GM10847 (cell line): ENCODE data around the gene NFKB1.

Experiments
- POLR2A ChIP-seq: IDR thresholded peaks from 2 replicates; pipeline ENCODE4 v1.6.1; 2011; ENCODE audit not compliant: insufficient read length; ENCODE audit errors: extremely low read depth

NFKB1 gene

DNA sequence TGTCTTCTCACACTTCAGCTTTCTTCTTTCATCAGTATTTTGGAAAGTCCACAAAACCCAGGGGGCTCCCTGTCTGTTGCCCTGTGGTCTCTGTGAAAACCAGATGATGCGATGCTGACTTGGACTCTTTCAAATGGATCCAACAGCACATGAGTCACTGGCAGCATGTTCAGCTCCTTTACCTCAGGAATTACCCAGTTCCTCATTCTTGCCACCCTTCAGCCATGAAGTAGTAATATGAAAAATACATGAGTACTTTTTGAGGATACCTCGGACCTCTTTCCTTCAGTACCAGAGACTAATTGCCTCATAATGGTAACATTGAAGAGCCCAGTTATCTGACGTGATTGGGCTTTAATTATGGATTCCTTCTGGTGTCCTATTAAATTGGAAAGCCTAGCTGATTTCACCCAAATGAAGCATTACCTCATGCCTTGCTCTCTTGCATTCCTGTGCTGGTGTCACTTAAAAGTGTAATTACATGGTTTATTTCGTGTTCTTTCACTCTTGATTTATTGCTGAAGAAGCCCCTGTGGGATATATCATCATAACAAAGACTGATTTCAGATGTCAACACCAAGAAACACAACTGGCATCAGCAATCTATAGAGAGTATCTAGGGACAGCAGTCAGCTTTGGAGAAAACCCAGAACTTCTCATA lies 63.4 kb downstream of the NFKB1 start:
- no peak for TF ChIP-seq POLR2A

DNA sequence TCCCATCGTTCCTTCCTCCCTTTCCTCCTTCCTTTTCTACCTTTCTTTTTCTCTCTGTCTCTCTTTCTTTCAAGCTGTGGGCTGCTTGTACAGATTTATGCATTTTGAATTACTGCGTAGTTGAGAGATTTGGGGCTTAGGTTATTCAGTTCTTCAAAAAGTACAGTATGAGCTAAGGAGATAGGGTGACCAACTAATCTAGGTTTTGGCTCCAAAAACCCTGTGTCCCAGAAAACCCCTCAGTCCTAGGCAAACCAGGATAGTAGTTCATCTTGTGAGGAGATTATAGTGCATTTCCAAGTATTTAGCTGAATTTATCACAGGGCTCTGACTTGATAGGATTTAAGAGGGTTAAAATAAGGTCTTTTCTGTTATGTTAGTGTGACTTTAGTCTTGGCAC lies 64.5 kb downstream of the NFKB1 start:
- no peak for TF ChIP-seq POLR2A

DNA sequence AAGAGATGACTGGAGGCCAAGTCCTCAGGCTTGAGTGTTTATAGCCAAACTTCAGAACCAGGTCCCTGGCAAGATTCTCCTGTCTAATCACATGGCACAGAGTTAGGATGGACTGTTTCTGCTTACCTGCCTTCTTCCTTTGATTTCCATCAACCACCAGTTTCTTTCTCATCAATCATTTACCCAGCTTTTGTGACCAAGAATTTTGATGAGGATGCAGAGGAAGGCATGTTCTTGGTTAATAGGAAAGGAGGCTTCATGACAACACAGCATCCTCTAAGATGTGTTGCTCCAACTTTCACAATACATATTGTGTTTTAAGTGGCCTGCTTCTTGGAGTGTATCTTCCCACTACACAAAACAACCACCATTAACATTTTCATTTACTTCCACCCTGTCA lies 65.3 kb downstream of the NFKB1 start:
- no peak for TF ChIP-seq POLR2A

GRCh38 chr4:102567427-102567826 lies 66.3 kb downstream of the NFKB1 start:
- no peak for TF ChIP-seq POLR2A

- no peak for TF ChIP-seq POLR2A
These were observed 68.0 kb downstream of the NFKB1 start for GRCh38 chr4:102569200-102569599.

- TF ChIP-seq POLR2A, result no peak
These were observed 71.3 kb downstream of the NFKB1 start for GRCh38 chr4:102572452-102572851.

DNA sequence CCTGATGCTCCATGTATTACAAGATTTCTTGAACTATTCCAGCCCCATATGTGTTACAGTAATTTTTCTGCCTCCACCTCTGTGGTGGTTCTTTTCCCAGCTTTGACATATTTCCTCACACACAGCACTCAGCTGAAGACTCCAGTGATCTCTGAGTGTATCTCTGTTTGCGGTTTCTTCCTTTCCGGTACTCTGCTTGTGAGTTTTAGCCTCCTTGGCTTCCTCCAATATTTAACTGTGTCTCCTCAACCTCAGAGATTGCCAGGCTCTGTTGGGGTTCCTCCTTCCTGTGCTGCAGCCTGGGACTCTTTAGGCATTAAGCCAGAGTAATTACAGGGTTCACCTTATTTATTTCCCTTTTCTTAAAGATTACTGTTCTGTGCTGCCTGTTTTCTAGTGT lies 73.2 kb downstream of the NFKB1 start:
- TF ChIP-seq POLR2A, result no peak

DNA sequence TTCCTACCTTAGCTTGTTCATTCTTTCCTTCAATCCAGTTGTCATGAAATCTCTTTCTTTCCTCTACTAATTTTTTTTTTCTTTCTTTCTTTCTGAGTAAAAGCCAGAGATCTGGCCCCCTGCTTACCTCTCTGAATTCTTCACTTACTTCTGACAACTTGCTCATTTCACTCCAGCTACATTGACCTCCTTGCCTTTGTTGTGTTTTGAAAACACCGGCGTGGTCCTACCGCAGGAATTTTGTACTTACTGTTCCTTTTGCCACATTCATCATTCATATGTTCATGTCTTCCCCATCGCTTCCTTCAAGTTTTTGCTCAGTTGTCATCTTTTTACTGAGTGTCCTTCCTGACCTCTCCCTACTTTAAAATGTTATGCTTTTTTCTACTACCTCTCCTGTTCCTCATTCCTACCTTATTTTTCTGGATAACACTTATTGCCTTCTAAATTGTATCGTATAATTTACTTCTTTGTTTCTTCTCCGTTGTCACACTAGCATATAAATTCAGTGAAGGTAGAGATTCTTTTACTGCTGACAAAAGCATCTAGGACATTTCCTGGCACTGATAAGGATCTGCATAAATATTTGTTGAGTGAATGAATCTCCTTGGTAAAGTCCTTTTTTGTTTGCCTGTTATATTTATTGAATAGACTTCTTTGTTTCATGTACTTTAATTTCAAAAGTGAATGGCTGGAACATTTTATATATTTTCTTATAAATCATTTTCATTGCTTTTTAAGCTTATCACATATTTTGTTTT lies 74.4 kb downstream of the NFKB1 start:
- TF ChIP-seq POLR2A, result no peak

DNA sequence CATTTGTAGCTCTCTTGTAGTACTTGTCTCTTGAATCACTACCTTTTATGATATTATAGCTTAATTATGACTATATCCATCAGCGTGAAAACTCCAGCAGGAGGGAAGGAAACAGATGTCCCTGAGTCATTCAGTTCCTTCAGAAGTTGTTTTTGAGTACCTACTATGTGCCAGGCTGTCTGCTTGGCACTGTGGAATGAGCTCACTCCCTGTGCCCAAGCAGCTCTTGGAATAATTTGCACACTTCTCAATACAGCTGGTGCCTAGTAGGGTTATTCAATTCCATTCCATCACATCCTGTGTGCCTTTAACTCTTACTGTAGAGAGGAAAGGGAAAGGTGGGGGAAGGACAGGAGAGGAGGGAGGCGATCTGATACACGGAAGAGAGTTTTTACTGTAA lies 77.1 kb downstream of the NFKB1 start:
- no peak for TF ChIP-seq POLR2A

- no peak for TF ChIP-seq POLR2A
These were observed 77.7 kb downstream of the NFKB1 start for GRCh38 chr4:102578819-102579218.

GRCh38 chr4:102579794-102580462 lies 78.8 kb downstream of the NFKB1 start:
- TF ChIP-seq POLR2A, result no peak

DNA sequence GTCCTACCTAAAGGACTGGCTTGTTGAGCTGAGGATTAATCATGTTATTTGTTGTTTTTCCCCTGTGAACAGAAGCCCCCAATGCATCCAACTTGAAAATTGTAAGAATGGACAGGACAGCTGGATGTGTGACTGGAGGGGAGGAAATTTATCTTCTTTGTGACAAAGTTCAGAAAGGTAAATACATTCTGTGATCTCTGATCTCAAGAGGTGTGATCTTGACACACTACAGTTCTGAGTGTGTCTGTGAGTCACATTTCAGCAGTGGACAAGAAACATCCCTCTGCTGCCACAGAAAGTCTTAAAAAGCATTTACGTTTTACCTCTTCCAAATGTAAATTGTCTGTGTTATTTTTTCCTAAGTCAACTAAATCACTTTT lies 79.3 kb downstream of the NFKB1 start:
- no peak for TF ChIP-seq POLR2A

DNA sequence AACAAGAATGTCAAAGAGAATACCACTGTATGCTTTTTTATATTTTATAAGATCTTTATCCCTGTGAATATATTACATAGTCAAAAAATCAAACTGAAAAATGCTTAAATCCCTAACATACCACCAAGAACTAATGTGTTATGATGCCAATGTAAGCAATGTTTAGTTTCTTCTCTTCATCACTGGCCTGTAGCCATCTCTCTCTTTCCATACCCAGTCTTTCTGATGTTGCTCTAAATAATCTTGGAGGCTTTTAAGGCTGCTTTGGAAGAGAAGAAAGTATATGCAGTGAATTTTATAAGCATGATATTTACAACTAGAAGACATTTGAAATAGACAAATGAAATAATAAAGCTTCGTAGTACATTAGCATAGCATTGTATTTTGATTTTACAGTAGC lies 82.9 kb downstream of the NFKB1 start:
- no peak for TF ChIP-seq POLR2A

GRCh38 chr4:102585329-102585728 lies 84.2 kb downstream of the NFKB1 start:
- no peak for TF ChIP-seq POLR2A

GRCh38 chr4:102586002-102586643 lies 85.0 kb downstream of the NFKB1 start:
- no peak for TF ChIP-seq POLR2A

- no peak for TF ChIP-seq POLR2A
These were observed 85.5 kb downstream of the NFKB1 start for GRCh38 chr4:102586644-102587021.
